Nucleus accumbens (tissue), 56 donors: ENCODE data around the gene SH3PXD2B.
"Not testable (repeated sequence)": the region's sequence is repeated elsewhere in the genome, so short reads cannot be mapped to it uniquely, and the experiment has no call there.

Experiments
- DNase-seq, 56 donors: peaks; one replicate each; lab custom pipeline; 2025; lab: John Stamatoyannopoulos, UW

Gene SH3PXD2B

GRCh38 chr5:172380301-172380986, 73.9 kb downstream of the SH3PXD2B start:
- no peak for DNase-seq

- no peak for DNase-seq
Measured at GRCh38 chr5:172379481-172379880, 74.8 kb downstream of the SH3PXD2B start.

- DNase-seq = peak in 12 of 56 donors; percentile 8 to 27 (median 12)
Measured at GRCh38 chr5:172377856-172378255, 76.5 kb downstream of the SH3PXD2B start.

- no peak for DNase-seq
Measured at GRCh38 chr5:172377438-172377837, 76.9 kb downstream of the SH3PXD2B start.

GRCh38 chr5:172374783-172375182, 79.5 kb downstream of the SH3PXD2B start:
- DNase-seq = no peak

GRCh38 chr5:172373680-172374079, 80.6 kb downstream of the SH3PXD2B start:
- no peak for DNase-seq

GRCh38 chr5:172371684-172372083, 82.6 kb downstream of the SH3PXD2B start:
- no peak for DNase-seq

GRCh38 chr5:172370648-172371545, 83.4 kb downstream of the SH3PXD2B start:
- DNase-seq = peak in 2 of 56 donors; percentile 21 to 46

GRCh38 chr5:172370237-172370640, 84.1 kb downstream of the SH3PXD2B start:
- DNase-seq = peak in 40 of 56 donors; percentile 5 to 81 (median 38)

- not testable (repeated sequence) for DNase-seq
Measured at GRCh38 chr5:172368699-172369098, 85.6 kb downstream of the SH3PXD2B start.

GRCh38 chr5:172365948-172366608, 88.2 kb downstream of the SH3PXD2B start:
- DNase-seq = no peak

GRCh38 chr5:172364773-172365172, 89.6 kb downstream of the SH3PXD2B start:
- DNase-seq = peak in 37 of 56 donors; percentile 4 to 63 (median 26)

- DNase-seq = no peak
Measured at GRCh38 chr5:172362755-172363154, 91.6 kb downstream of the SH3PXD2B start.

- no peak for DNase-seq
Measured at GRCh38 chr5:172361566-172362238, 92.6 kb downstream of the SH3PXD2B start.

GRCh38 chr5:172358345-172358744, 96.0 kb downstream of the SH3PXD2B start:
- DNase-seq = no peak

- DNase-seq = no peak
Measured at GRCh38 chr5:172356527-172356926, 97.8 kb downstream of the SH3PXD2B start.

GRCh38 chr5:172356047-172356446, 98.3 kb downstream of the SH3PXD2B start:
- DNase-seq = no peak

GRCh38 chr5:172353846-172354245, 100.5 kb downstream of the SH3PXD2B start:
- no peak for DNase-seq

- no peak for DNase-seq
Measured at GRCh38 chr5:172353271-172353812, 101.0 kb downstream of the SH3PXD2B start.

- DNase-seq = not testable (repeated sequence)
Measured at GRCh38 chr5:172352526-172352925, 101.8 kb downstream of the SH3PXD2B start.
